Stimulated activated CD8-positive, alpha-beta memory T cell treated with anti-CD3 and anti-CD28 coated beads, Interleukin-15, amount 100 ng/mL, for 48 hours (primary cell): ENCODE results near the gene C12orf42.
"Not testable (repeated sequence)": the region's sequence is repeated elsewhere in the genome, so short reads cannot be mapped to it uniquely, and the experiment has no call there.

Experiments used
- DNase-seq, 2 donors: peaks; one replicate each; pipeline ENCODE4 v3.0.0-alpha.2; 2020; ENCODE audit warnings: low read depth in 2 of 2

C12orf42 gene

GRCh38 chr12:103494734-103495468, 867 bp downstream of the C12orf42 start:
- no peak for DNase-seq

- DNase-seq: no peak
Observed at GRCh38 chr12:103494051-103494733, 1.6 kb downstream of the C12orf42 start.

GRCh38 chr12:103493199-103493598, 2.6 kb downstream of the C12orf42 start:
- DNase-seq: no peak

- no peak for DNase-seq
Observed at GRCh38 chr12:103482365-103482764, 13.4 kb downstream of the C12orf42 start.

GRCh38 chr12:103475073-103475472, 20.7 kb downstream of the C12orf42 start:
- no peak for DNase-seq

GRCh38 chr12:103470664-103471063, 25.1 kb downstream of the C12orf42 start:
- DNase-seq: no peak

- DNase-seq: no peak
Observed at GRCh38 chr12:103469719-103470118, 26.0 kb downstream of the C12orf42 start.

- DNase-seq: no peak
Observed at GRCh38 chr12:103468837-103469236, 26.9 kb downstream of the C12orf42 start.

- DNase-seq: no peak
Observed at GRCh38 chr12:103462675-103463074, 33.1 kb downstream of the C12orf42 start.

- DNase-seq: no peak
Observed at GRCh38 chr12:103457471-103457870, 38.3 kb downstream of the C12orf42 start.

GRCh38 chr12:103456006-103456405, 39.8 kb downstream of the C12orf42 start:
- no peak for DNase-seq

GRCh38 chr12:103455020-103455763, 40.6 kb downstream of the C12orf42 start:
- no peak for DNase-seq

GRCh38 chr12:103444983-103445382, 50.8 kb downstream of the C12orf42 start:
- DNase-seq: no peak

GRCh38 chr12:103442822-103443221, 52.9 kb downstream of the C12orf42 start:
- DNase-seq: no peak

GRCh38 chr12:103442182-103442555, 53.6 kb downstream of the C12orf42 start:
- no peak for DNase-seq

- DNase-seq: peak; percentile 10 to 23
Observed at GRCh38 chr12:103441437-103442181, 54.2 kb downstream of the C12orf42 start.

GRCh38 chr12:103434165-103435105, 61.3 kb downstream of the C12orf42 start:
- not testable (repeated sequence) for DNase-seq

GRCh38 chr12:103431950-103432349, 63.8 kb downstream of the C12orf42 start:
- DNase-seq: no peak

GRCh38 chr12:103431387-103431786, 64.4 kb downstream of the C12orf42 start:
- no peak for DNase-seq

GRCh38 chr12:103425674-103426073, 70.1 kb downstream of the C12orf42 start:
- not testable (repeated sequence) for DNase-seq
